Endothelial cell of coronary artery (primary cell): ENCODE data around the gene PIGX. TPM values are rescaled to one million over a fixed set of nuclear protein-coding genes. Genes with fewer than 3 reads are reported as not detected.

Source experiments
- total RNA-seq: library from RNA; depleted of rRNA; stranded (reverse); fragments of >200 nt; gene quantifications from 2 replicates; pipeline ENCODE4 v1.2.3, GENCODE V29; 2014

The PIGX gene
- total RNA-seq = 12.7 and 14.2 TPM in 2 replicates

GRCh38 chr3:196711838-196712513, at the start of gene PIGX, which contains the start of gene CEP19:
PIGX (plus strand) TSS chr3:196712377.
CEP19 (minus strand) TSS chr3:196712250; CDS start chr3:196708657, 3,593 bp downstream.

GRCh38 chr3:196739671-196740480, 27.7 kb downstream of the PIGX start, which contains the start of gene PAK2:
PAK2 (plus strand) TSS chr3:196739857; CDS start chr3:196782647, 42,790 bp downstream.

Other genes starting within 250 kb of the PIGX start
- gene RNF168, start 208.6 kb upstream of the PIGX start, total RNA-seq = 21.6 and 24.6 TPM in 2 replicates
- gene SMCO1, start 197.0 kb upstream of the PIGX start, total RNA-seq = not detected in 2 replicates
- gene WDR53, start 143.8 kb upstream of the PIGX start, total RNA-seq = 8.1 and 9.4 TPM in 2 replicates
- 13.4 and 14.0 TPM in 2 replicates for gene FBXO45, start 143.7 kb upstream of the PIGX start, total RNA-seq
- gene NRROS, start 72.7 kb upstream of the PIGX start, total RNA-seq = 1.9 and 5.2 TPM in 2 replicates
- gene CEP19, start 127 bp upstream of the PIGX start, total RNA-seq = 1.3 and 2.4 TPM in 2 replicates
- gene PAK2, start 27.5 kb downstream of the PIGX start, total RNA-seq = 49.3 and 72.7 TPM in 2 replicates
- gene SENP5, start 155.5 kb downstream of the PIGX start, total RNA-seq = 36.4 and 44.8 TPM in 2 replicates
- gene NCBP2, start 230.2 kb downstream of the PIGX start, total RNA-seq = 71.5 and 80.4 TPM in 2 replicates